Measurements from ENCODE around the gene C1QB.

The C1QB gene

DNA sequence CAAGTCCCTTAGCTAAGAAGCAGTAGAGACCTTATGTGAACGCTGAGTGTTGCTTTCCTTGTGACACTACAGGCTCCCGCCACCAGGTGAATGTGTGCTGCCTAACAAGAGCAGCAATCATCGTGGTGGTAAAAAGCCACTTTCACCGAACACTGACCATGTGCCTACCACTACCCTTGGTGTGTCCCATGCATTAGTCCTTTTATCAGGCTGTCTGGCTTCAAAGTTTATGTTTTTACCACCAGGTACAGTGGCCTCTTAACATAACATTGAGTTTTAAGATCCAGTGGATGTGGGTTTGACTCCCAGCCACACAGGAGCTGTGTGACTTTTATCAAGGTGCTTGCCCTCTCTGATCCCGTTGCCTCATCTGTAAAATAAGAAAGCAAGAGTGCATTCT lies 1.7 kb downstream of the C1QB start:
- no peaks in the 10 kb centered on the region for H3K79me2 ChIP-seq (ENCODE audit: low read length)
- no peak overlapping the region for H3K4me2 ChIP-seq (ENCODE audit: low read length)
- no peaks in the 10 kb centered on the region for H3K36me3 ChIP-seq (replicated peaks; ENCODE audit: low read depth, low read length)
- TF ChIP-seq, protein P1, sequence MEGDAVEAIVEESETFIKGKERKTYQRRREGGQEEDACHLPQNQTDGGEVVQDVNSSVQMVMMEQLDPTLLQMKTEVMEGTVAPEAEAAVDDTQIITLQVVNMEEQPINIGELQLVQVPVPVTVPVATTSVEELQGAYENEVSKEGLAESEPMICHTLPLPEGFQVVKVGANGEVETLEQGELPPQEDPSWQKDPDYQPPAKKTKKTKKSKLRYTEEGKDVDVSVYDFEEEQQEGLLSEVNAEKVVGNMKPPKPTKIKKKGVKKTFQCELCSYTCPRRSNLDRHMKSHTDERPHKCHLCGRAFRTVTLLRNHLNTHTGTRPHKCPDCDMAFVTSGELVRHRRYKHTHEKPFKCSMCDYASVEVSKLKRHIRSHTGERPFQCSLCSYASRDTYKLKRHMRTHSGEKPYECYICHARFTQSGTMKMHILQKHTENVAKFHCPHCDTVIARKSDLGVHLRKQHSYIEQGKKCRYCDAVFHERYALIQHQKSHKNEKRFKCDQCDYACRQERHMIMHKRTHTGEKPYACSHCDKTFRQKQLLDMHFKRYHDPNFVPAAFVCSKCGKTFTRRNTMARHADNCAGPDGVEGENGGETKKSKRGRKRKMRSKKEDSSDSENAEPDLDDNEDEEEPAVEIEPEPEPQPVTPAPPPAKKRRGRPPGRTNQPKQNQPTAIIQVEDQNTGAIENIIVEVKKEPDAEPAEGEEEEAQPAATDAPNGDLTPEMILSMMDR (IDR thresholded peaks at IDR 0.05; ENCODE audit: low read depth, low read length) = no peak
- no peak for TF ChIP-seq EZH2phosphoT487 (IDR thresholded peaks at IDR 0.05; ENCODE audit: low read depth)
- no peaks in the 10 kb centered on the region for H4K20me1 ChIP-seq (ENCODE audit: insufficient read depth, low read length)
- no peak overlapping the region for H3K4me3 ChIP-seq (ENCODE audit: low read length)
- H3K4me1 ChIP-seq (ENCODE audit: low read length) = peaks cover 35% of the 10 kb centered on the region
- peaks cover 25% of the 10 kb centered on the region for H3K27me3 ChIP-seq (ENCODE audit: low read depth, low read length)
- H3K9ac ChIP-seq (ENCODE audit: low read length) = no peak overlapping the region
- H3K27ac ChIP-seq (ENCODE audit: low read length) = no peak overlapping the region
- H2AFZ ChIP-seq (ENCODE audit: low read depth, low read length) = no peak overlapping the region
- no peaks in the 10 kb centered on the region for H3K9me3 ChIP-seq (ENCODE audit: insufficient read depth, low read length)

DNA sequence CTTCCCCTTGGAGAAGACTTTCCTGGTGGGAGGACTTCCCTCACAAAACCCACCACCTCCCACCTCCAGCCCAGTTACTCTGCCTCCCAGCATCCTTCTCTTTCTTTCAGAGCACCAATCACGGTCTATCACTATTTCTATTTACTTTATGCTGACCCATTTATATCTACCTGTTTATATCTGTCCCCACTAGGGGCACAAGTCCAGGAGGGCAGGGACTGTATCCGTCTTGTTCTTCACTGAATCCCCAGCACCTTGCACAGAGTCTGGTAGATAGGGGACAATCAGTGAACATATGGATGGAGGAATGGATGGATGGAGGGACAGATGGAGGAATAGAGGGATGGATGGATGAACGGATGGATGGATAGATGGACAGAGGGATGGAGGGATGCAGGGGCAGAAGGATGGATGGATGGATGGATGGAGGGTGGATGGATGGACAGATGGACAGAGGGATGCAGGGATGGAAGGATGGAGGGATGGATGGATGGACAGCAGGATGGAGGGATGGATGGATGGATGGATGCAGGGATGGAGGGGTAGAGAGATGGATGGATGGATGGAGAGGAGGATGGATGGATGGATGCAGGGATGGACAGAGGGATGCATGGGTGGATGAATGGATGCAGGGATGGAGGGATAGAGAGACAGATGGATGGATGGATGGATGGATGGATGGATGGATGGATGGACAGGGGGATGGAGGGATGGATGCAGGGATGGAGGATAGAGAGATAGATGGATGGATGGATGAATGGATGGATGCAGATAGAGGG lies 5.5 kb downstream of the C1QB start:
- TF ChIP-seq, protein P1 (IDR thresholded peaks at IDR 0.05; ENCODE audit: low read depth, low read length) = peak; percentile 24; the same call in 1 of the 2 replicates
- no peak for TF ChIP-seq EZH2phosphoT487 (IDR thresholded peaks at IDR 0.05; ENCODE audit: low read depth)
- H3K27ac ChIP-seq (ENCODE audit: low read length) = no peak overlapping the region
- peaks cover 8% of the 10 kb centered on the region; the same call in 1 of the 2 replicates for H3K4me1 ChIP-seq (ENCODE audit: low read length)
- peaks cover 25% of the 10 kb centered on the region for H3K27me3 ChIP-seq (ENCODE audit: low read depth, low read length)
- no peak overlapping the region for H3K9ac ChIP-seq (ENCODE audit: low read length)
- no peaks in the 10 kb centered on the region for H4K20me1 ChIP-seq (ENCODE audit: insufficient read depth, low read length)
- no peak overlapping the region for H3K4me3 ChIP-seq (ENCODE audit: low read length)
- H2AFZ ChIP-seq (ENCODE audit: low read depth, low read length) = no peak overlapping the region
- no peak overlapping the region for H3K4me2 ChIP-seq (ENCODE audit: low read length)
- no peaks in the 10 kb centered on the region for H3K79me2 ChIP-seq (ENCODE audit: low read length)
- no peaks in the 10 kb centered on the region for H3K9me3 ChIP-seq (ENCODE audit: insufficient read depth, low read length)
- no peaks in the 10 kb centered on the region for H3K36me3 ChIP-seq (replicated peaks; ENCODE audit: low read depth, low read length)

DNA sequence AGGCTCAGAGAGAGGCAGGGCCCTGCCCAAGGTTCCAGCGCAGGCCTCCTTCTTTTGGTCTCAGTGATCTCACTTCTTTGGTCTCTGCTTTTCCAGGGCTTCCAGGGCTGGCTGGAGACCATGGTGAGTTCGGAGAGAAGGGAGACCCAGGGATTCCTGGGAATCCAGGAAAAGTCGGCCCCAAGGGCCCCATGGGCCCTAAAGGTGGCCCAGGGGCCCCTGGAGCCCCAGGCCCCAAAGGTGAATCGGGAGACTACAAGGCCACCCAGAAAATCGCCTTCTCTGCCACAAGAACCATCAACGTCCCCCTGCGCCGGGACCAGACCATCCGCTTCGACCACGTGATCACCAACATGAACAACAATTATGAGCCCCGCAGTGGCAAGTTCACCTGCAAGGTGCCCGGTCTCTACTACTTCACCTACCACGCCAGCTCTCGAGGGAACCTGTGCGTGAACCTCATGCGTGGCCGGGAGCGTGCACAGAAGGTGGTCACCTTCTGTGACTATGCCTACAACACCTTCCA lies 7.7 kb downstream of the C1QB start:
- no peak overlapping the region for H3K4me2 ChIP-seq (ENCODE audit: low read length)
- H3K36me3 ChIP-seq (replicated peaks; ENCODE audit: low read depth, low read length) = no peaks in the 10 kb centered on the region
- H3K9ac ChIP-seq (ENCODE audit: low read length) = no peak overlapping the region
- H3K27me3 ChIP-seq (ENCODE audit: low read depth, low read length) = peaks cover 13% of the 10 kb centered on the region
- no peaks in the 10 kb centered on the region for H3K9me3 ChIP-seq (ENCODE audit: insufficient read depth, low read length)
- no peak overlapping the region for H2AFZ ChIP-seq (ENCODE audit: low read depth, low read length)
- no peaks in the 10 kb centered on the region for H3K4me1 ChIP-seq (ENCODE audit: low read length)
- H3K79me2 ChIP-seq (ENCODE audit: low read length) = no peaks in the 10 kb centered on the region
- no peak overlapping the region for H3K4me3 ChIP-seq (ENCODE audit: low read length)
- no peak for TF ChIP-seq EZH2phosphoT487 (IDR thresholded peaks at IDR 0.05; ENCODE audit: low read depth)
- TF ChIP-seq, protein P1 (IDR thresholded peaks at IDR 0.05; ENCODE audit: low read depth, low read length) = no peak
- no peaks in the 10 kb centered on the region for H4K20me1 ChIP-seq (ENCODE audit: insufficient read depth, low read length)
- H3K27ac ChIP-seq (ENCODE audit: low read length) = no peak overlapping the region

DNA sequence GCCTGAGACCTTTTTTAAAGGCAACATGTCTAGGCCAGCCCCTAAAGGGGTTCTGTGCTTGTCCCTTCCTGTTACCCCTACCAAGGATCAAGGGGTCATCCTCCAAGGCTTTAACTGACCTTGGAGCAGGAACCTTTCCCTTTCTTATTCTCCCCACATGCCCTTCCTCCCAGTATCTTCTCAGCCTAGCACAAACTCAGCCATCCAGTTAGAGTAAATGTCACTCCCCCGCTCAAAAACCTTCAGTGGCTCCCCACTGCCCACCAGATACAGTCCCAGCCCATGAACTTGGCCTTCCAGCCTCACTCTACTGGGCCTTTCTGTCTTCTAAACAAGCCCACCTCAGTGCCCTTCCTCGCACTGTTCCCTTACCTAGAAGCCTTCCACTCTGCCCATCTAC lies 8.8 kb downstream of the C1QB start:
- Histone ChIP-seq H3K27me3 (ENCODE audit: low read depth, low read length) (peaks cover 5% of the 10 kb centered on the region; the same call in 1 of the 2 replicates), H3K4me1 (ENCODE audit: low read length) (no peaks in the 10 kb centered on the region), H3K4me2 (ENCODE audit: low read length) (no peak overlapping the region), H3K79me2 (ENCODE audit: low read length) (no peaks in the 10 kb centered on the region), H4K20me1 (ENCODE audit: insufficient read depth, low read length) (no peaks in the 10 kb centered on the region), H2AFZ (ENCODE audit: low read depth, low read length) (no peak overlapping the region), H3K9me3 (ENCODE audit: insufficient read depth, low read length) (no peaks in the 10 kb centered on the region), H3K4me3 (ENCODE audit: low read length) (no peak overlapping the region), H3K9ac (ENCODE audit: low read length) (no peak overlapping the region), H3K27ac (ENCODE audit: low read length) (no peak overlapping the region), H3K36me3 (replicated peaks; ENCODE audit: low read depth, low read length) (no peaks in the 10 kb centered on the region)
- TF ChIP-seq EZH2phosphoT487 (IDR thresholded peaks at IDR 0.05; ENCODE audit: low read depth) = no peak
- TF ChIP-seq, protein P1 (IDR thresholded peaks at IDR 0.05; ENCODE audit: low read depth, low read length) = no peak
